Endothelial cell of umbilical vein (primary cell): Measurements from ENCODE around the gene ZNRF3.

Experiments used
- EZH2 ChIP-seq: IDR thresholded peaks from 2 replicates; pipeline ENCODE4 v1.6.1; 2012; ENCODE audit warnings: borderline replicate concordance, low read depth, mild to moderate bottlenecking, moderate library complexity, low read length, inconsistent platforms; ENCODE audit not compliant: severe bottlenecking
- FOS ChIP-seq: IDR thresholded peaks from 2 replicates; pipeline ENCODE4 v1.6.1; 2011; ENCODE audit warnings: mild to moderate bottlenecking, low read length, moderate library complexity, borderline replicate concordance; ENCODE audit not compliant: insufficient read depth
- JUN ChIP-seq: IDR thresholded peaks from 2 replicates; pipeline ENCODE4 v1.6.1; 2011; ENCODE audit warnings: borderline replicate concordance, low read depth; ENCODE audit not compliant: insufficient read length, insufficient read depth
- MAX ChIP-seq: IDR thresholded peaks from 2 replicates; pipeline ENCODE4 v1.6.1; 2011; ENCODE audit not compliant: insufficient read depth, insufficient read length
- MYC ChIP-seq: IDR thresholded peaks from one replicate; pipeline ENCODE4 v1.6.1; 2011; ENCODE audit warnings: mild to moderate bottlenecking, low read depth, low read length
- POLR2A ChIP-seq: IDR thresholded peaks from 2 replicates; pipeline ENCODE4 v1.6.1; 2012; ENCODE audit warnings: low read depth, mild to moderate bottlenecking, control low read depth, low read length
- POLR2AphosphoS5 ChIP-seq: IDR thresholded peaks from 2 replicates; pipeline ENCODE4 v1.6.1; 2012; ENCODE audit warnings: low read depth, mild to moderate bottlenecking, control low read depth, low read length, moderate library complexity; ENCODE audit not compliant: insufficient read depth
- TF ChIP-seq, protein P1 (sequence below), 2 donors: IDR thresholded peaks; 1 replicate in 1 of 2; 2 replicates in 1 of 2; pipeline ENCODE4 v1.5.1; 2011; ENCODE audit warnings: low read length in 2 of 2, mild to moderate bottlenecking in 2 of 2, moderate library complexity in 2 of 2, control low read depth in 1 of 2, inconsistent platforms in 1 of 2, low read depth in 1 of 2; ENCODE audit not compliant: insufficient read depth in 1 of 2; ENCODE audit errors: extremely low read depth in 1 of 2

- TF ChIP-seq, protein P1, sequence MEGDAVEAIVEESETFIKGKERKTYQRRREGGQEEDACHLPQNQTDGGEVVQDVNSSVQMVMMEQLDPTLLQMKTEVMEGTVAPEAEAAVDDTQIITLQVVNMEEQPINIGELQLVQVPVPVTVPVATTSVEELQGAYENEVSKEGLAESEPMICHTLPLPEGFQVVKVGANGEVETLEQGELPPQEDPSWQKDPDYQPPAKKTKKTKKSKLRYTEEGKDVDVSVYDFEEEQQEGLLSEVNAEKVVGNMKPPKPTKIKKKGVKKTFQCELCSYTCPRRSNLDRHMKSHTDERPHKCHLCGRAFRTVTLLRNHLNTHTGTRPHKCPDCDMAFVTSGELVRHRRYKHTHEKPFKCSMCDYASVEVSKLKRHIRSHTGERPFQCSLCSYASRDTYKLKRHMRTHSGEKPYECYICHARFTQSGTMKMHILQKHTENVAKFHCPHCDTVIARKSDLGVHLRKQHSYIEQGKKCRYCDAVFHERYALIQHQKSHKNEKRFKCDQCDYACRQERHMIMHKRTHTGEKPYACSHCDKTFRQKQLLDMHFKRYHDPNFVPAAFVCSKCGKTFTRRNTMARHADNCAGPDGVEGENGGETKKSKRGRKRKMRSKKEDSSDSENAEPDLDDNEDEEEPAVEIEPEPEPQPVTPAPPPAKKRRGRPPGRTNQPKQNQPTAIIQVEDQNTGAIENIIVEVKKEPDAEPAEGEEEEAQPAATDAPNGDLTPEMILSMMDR (IDR thresholded peaks at IDR 0.05; ENCODE audit: extremely low read depth in 1 of 2, insufficient read depth in 1 of 2, low read depth in 1 of 2, low read length in 2 of 2): no peak
- TF ChIP-seq POLR2AphosphoS5: no peak
- no peak for TF ChIP-seq POLR2A
- TF ChIP-seq MYC: no peak
- TF ChIP-seq EZH2: no peak
- no peak for TF ChIP-seq MAX
- no peak for TF ChIP-seq FOS
- no peak for TF ChIP-seq JUN
Measured at GRCh38 chr22:28985581-28986290, 102.4 kb downstream of the ZNRF3 start.
